H1 (cell line): ENCODE results near the gene MSANTD3. TPM values are rescaled to one million over a fixed set of nuclear protein-coding genes. Genes with fewer than 3 reads are reported as not detected.
A peak's percentile ranks its signal among the peaks of the same experiment; 100 is the strongest.

Experiments used
- CTCF ChIA-PET: fragments of 300-600 bp; sonication (Branson Sonifier 250); formaldehyde crosslinking; loops from one replicate; lab custom pipeline; 2021; ENCODE audit not compliant: partially characterized antibody; lab: Charles Lee
- POLR2A ChIA-PET: fragments of 300-600 bp; sonication (Branson Sonifier 250); formaldehyde crosslinking; loops from one replicate; lab custom pipeline; 2021; ENCODE audit warnings: inconsistent platforms; ENCODE audit not compliant: partially characterized antibody; lab: Charles Lee
- DNase-seq, 2 experiments: peaks; one replicate each; pipeline versions ENCODE4 v3.0.0 to v3.0.0-alpha.2; 2010 to 2022; ENCODE audit warnings: low spot score in 2 of 2, low read depth in 1 of 2, mixed read lengths in 1 of 2
- FAIRE-seq: peaks from 2 replicates; lab custom pipeline; 2011; peaks lifted over from hg19 to GRCh38; lab: Jason Lieb, UNC
- H2AFZ ChIP-seq: 2 replicates; pipeline ENCODE4 v1.8.1; 2012; ENCODE audit warnings: low read length, inconsistent platforms
- H2AK5ac ChIP-seq: 2 replicates; pipeline ENCODE4 v1.6.1; 2013; ENCODE audit warnings: low read depth, low read length
- H2BK120ac ChIP-seq: replicated peaks from 2 replicates; pipeline ENCODE3; 2013; ENCODE audit warnings: low read depth, low read length, inconsistent platforms
- H2BK12ac ChIP-seq: 2 replicates; pipeline ENCODE4 v1.6.1; 2013; ENCODE audit warnings: low read depth, low read length
- H2BK15ac ChIP-seq: 2 replicates; pipeline ENCODE4 v1.6.1; 2013; ENCODE audit warnings: low read length
- H2BK20ac ChIP-seq: 2 replicates; pipeline ENCODE4 v1.6.1; 2013; ENCODE audit warnings: low read length
- H2BK5ac ChIP-seq: 2 replicates; pipeline ENCODE4 v1.6.1; 2013; ENCODE audit warnings: low read depth, low read length
- H3K14ac ChIP-seq: 2 replicates; pipeline ENCODE4 v1.6.1; 2013; ENCODE audit warnings: inconsistent platforms; ENCODE audit not compliant: insufficient read length
- H3K18ac ChIP-seq: 2 replicates; pipeline ENCODE4 v1.6.1; 2013; ENCODE audit warnings: low read length; ENCODE audit errors: extremely low read depth
- H3K23ac ChIP-seq: 2 replicates; pipeline ENCODE4 v1.6.1; 2013; ENCODE audit warnings: inconsistent platforms; ENCODE audit not compliant: insufficient read length
- H3K23me2 ChIP-seq: 2 replicates; pipeline ENCODE4 v1.6.1; 2013; ENCODE audit warnings: low read depth, low read length
- H3K27ac ChIP-seq: 2 replicates; pipeline ENCODE4 v1.6.1; 2011; ENCODE audit warnings: low read depth, low read length, inconsistent platforms
- H3K27me3 ChIP-seq, 4 experiments: replicated peaks in 1 of 4; 1 replicate in 1 of 4; 2 replicates in 3 of 4; pipeline versions ENCODE4 v1.6.1 to v1.8.1; 2011 to 2013; ENCODE audit warnings: low read length in 3 of 4, mild to moderate bottlenecking in 3 of 4, inconsistent platforms in 2 of 4, mixed read lengths in 2 of 4, moderate library complexity in 1 of 4; ENCODE audit not compliant: control insufficient read depth in 3 of 4, insufficient read depth in 3 of 4; ENCODE audit errors: extremely low read depth in 1 of 4
- H3K36me3 ChIP-seq, 4 experiments: 2 replicates each; pipeline versions ENCODE4 v1.6.1 to v1.8.1; 2011 to 2013; ENCODE audit warnings: mild to moderate bottlenecking in 4 of 4, low read length in 3 of 4, moderate library complexity in 2 of 4, control low read depth in 1 of 4, inconsistent platforms in 1 of 4; ENCODE audit not compliant: insufficient read depth in 4 of 4, control insufficient read depth in 2 of 4
- H3K4ac ChIP-seq: replicated peaks from 2 replicates; pipeline ENCODE3; 2013; ENCODE audit warnings: low read length, low read depth, mixed read lengths, inconsistent platforms; ENCODE audit not compliant: insufficient read length
- H3K4me1 ChIP-seq, 4 experiments: replicated peaks in 1 of 4; 1 replicate in 1 of 4; 2 replicates in 3 of 4; pipeline versions ENCODE4 v1.6.1 to v1.8.1; 2011 to 2013; ENCODE audit warnings: low read length in 3 of 4, inconsistent platforms in 2 of 4, mixed read lengths in 1 of 4; ENCODE audit not compliant: insufficient read depth in 4 of 4, control insufficient read depth in 3 of 4
- H3K4me2 ChIP-seq, 2 experiments: 2 replicates each; pipeline versions ENCODE4 v1.6.1 to v1.8.1; 2011 to 2013; ENCODE audit warnings: low read depth in 2 of 2, low read length in 2 of 2, control low read depth in 1 of 2, inconsistent platforms in 1 of 2, mild to moderate bottlenecking in 1 of 2; ENCODE audit not compliant: insufficient read depth in 1 of 2
- H3K4me3 ChIP-seq, 4 experiments: fragments of 200-600, 300-600 bp in 1 of 4; sonication (generic), shearing (Covaris generic), sonication (Bioruptor Twin) in 1 of 4; 2 replicates each; pipeline versions ENCODE4 v1.5.1 to v1.8.1; 2011 to 2016; ENCODE audit warnings: low read length in 4 of 4, low read depth in 3 of 4, control low read depth in 2 of 4, inconsistent platforms in 2 of 4, mild to moderate bottlenecking in 2 of 4, mixed read lengths in 1 of 4, moderate library complexity in 1 of 4; ENCODE audit not compliant: insufficient read depth in 2 of 4; ENCODE audit errors: extremely low read depth in 1 of 4
- H3K56ac ChIP-seq: replicated peaks from 2 replicates; pipeline ENCODE3; 2013; ENCODE audit warnings: low read depth, mild to moderate bottlenecking, mixed read lengths, low read length, inconsistent platforms; ENCODE audit not compliant: insufficient read length
- H3K79me1 ChIP-seq: 2 replicates; pipeline ENCODE4 v1.6.1; 2013; ENCODE audit warnings: low read depth, low read length, control low read depth
- H3K79me2 ChIP-seq, 2 experiments: 2 replicates each; pipeline versions ENCODE4 v1.6.1 to v1.8.1; 2012 to 2013; ENCODE audit warnings: low read length in 2 of 2, mild to moderate bottlenecking in 2 of 2, inconsistent platforms in 1 of 2; ENCODE audit not compliant: insufficient read depth in 2 of 2, control insufficient read depth in 1 of 2
- H3K9ac ChIP-seq, 4 experiments: replicated peaks in 1 of 4; 1 replicate in 1 of 4; 2 replicates in 3 of 4; pipeline versions ENCODE4 v1.6.1 to v1.8.1; 2011 to 2013; ENCODE audit warnings: low read depth in 3 of 4, low read length in 3 of 4, control low read depth in 2 of 4, mild to moderate bottlenecking in 2 of 4, moderate library complexity in 2 of 4, inconsistent platforms in 1 of 4; ENCODE audit errors: extremely low read depth in 1 of 4
- H3K9me3 ChIP-seq, 2 experiments: 2 replicates each; pipeline versions ENCODE4 v1.6.1 to v1.8.1; 2012 to 2013; ENCODE audit warnings: mild to moderate bottlenecking in 2 of 2, moderate library complexity in 2 of 2, control low read depth in 1 of 2, inconsistent platforms in 1 of 2, low read depth in 1 of 2, low read length in 1 of 2, mixed read lengths in 1 of 2; ENCODE audit not compliant: insufficient read depth in 2 of 2
- H4K20me1 ChIP-seq, 2 experiments: replicated peaks in 1 of 2; 2 replicates each; pipeline versions ENCODE3 to v1.8.1; 2011 to 2013; ENCODE audit warnings: inconsistent platforms in 2 of 2, low read length in 2 of 2, mild to moderate bottlenecking in 1 of 2; ENCODE audit not compliant: insufficient read depth in 2 of 2, control insufficient read depth in 1 of 2
- H4K5ac ChIP-seq: 2 replicates; pipeline ENCODE4 v1.6.1; 2013; ENCODE audit warnings: low read length, low read depth, mixed read lengths, inconsistent platforms; ENCODE audit not compliant: insufficient read length
- H4K8ac ChIP-seq: 2 replicates; pipeline ENCODE4 v1.8.0; 2013; ENCODE audit warnings: mild to moderate bottlenecking, moderate library complexity, low read length, inconsistent platforms; ENCODE audit not compliant: insufficient read depth; ENCODE audit errors: extremely low read depth
- H4K91ac ChIP-seq: replicated peaks from 2 replicates; pipeline ENCODE3; 2013; ENCODE audit warnings: low read length, mixed read lengths, inconsistent platforms; ENCODE audit not compliant: insufficient read length
- CHD2 ChIP-seq: IDR thresholded peaks from 2 replicates; pipeline ENCODE4 v1.6.1; 2012; ENCODE audit warnings: low read length, improper control_type of control experiment
- CREB1 ChIP-seq: IDR thresholded peaks from 2 replicates; pipeline ENCODE4 v1.6.1; 2012; ENCODE audit warnings: inconsistent platforms
- GTF2F1 ChIP-seq: IDR thresholded peaks from 2 replicates; pipeline ENCODE4 v1.6.1; 2012; ENCODE audit warnings: low read depth, low read length, improper control_type of control experiment, borderline replicate concordance
- MAX ChIP-seq: IDR thresholded peaks from 2 replicates; pipeline ENCODE4 v1.6.1; 2012; ENCODE audit warnings: inconsistent platforms
- POU5F1 ChIP-seq: IDR thresholded peaks from 2 replicates; pipeline ENCODE4 v1.6.1; 2011; ENCODE audit warnings: low read depth, mild to moderate bottlenecking, low read length, moderate library complexity
- SAP30 ChIP-seq: fragments of 300-600 bp; sonication (generic); IDR thresholded peaks from 2 replicates; pipeline ENCODE4 v1.7.1; 2012; ENCODE audit warnings: low read length, moderate library complexity, mild to moderate bottlenecking, inconsistent platforms; ENCODE audit not compliant: insufficient read depth, insufficient replicate concordance
- SIN3A ChIP-seq, 2 experiments: IDR thresholded peaks in 1 of 2; conservative IDR thresholded peaks in 1 of 2; 2 replicates each; pipeline ENCODE4 v1.6.1; 2011 to 2012; ENCODE audit warnings: low read length in 2 of 2, improper control_type of control experiment in 1 of 2, low read depth in 1 of 2, mild to moderate bottlenecking in 1 of 2
- SIRT6 ChIP-seq: IDR thresholded peaks from one replicate; pipeline ENCODE4 v1.7.1; 2012; ENCODE audit warnings: low read length, inconsistent platforms
- SP4 ChIP-seq: IDR thresholded peaks from 2 replicates; pipeline ENCODE4 v1.6.1; 2012; ENCODE audit warnings: low read length, inconsistent platforms
- SUZ12 ChIP-seq: fragments of 200-600 bp; sonication (generic); IDR thresholded peaks from 2 replicates; pipeline ENCODE4 v1.6.1; 2012; ENCODE audit warnings: mild to moderate bottlenecking, inconsistent platforms, low read length, moderate library complexity, mixed read lengths
- ZNF274 ChIP-seq: IDR thresholded peaks from 2 replicates; pipeline ENCODE4 v1.7.0; 2012; ENCODE audit warnings: low read length, borderline replicate concordance; ENCODE audit errors: extremely low read depth
- WGBS, 2 experiments: shearing (Covaris generic) in 1 of 2; methylation state at CpG; one replicate each; pipeline versions ENCODE4 v1.1.6 to v1.1.7; 2013 to 2015; ENCODE audit warnings: low lambda C conversion rate in 2 of 2, mixed read lengths in 2 of 2, inconsistent platforms in 1 of 2, low coverage in 1 of 2, missing lambda C conversion rate in 1 of 2; ENCODE audit not compliant: insufficient replicate concordance in 2 of 2, insufficient coverage in 1 of 2, insufficient read length in 1 of 2; ENCODE audit errors: extremely low coverage in 1 of 2, missing lambda C conversion rate in 1 of 2; 5-methylcytosine and 5-hydroxymethylcytosine counted together
- polyA plus RNA-seq, 7 experiments: library from polyadenylated mRNA; depleted of rRNA in 3 of 7; stranded (reverse) in 5 of 7; unstranded in 2 of 7; fragments of >200 nt in 5 of 7; fragments of 200-250 nt in 2 of 7; gene quantifications; 1 replicate in 5 of 7; 2 replicates in 1 of 7; 4 replicates in 1 of 7; pipeline versions ENCODE4 v1.2.1 to v1.2.3, GENCODE V29; 2011 to 2013; ENCODE audit warnings: missing spikeins in 2 of 7, mixed read lengths in 2 of 7
- total RNA-seq: library from RNA; stranded (reverse); fragmentation: NEBNext Ultra II Directional; extraction: Animal tissue kit (Norgen Biotek cat#: 25700); gene quantifications from 2 replicates; pipeline ENCODE4 v1.2.1, GENCODE V29; 2021

Gene MSANTD3
- total and polyA plus RNA-seq, 2 of the 8 experiments (the other 6 are each of a cell fraction or from before 2014, with no cell fraction given): 12.0 to 41.3 TPM

GRCh38 chr9:100413839-100414420, 13.0 kb upstream of the MSANTD3 start:
- POLR2A ChIA-PET: interaction anchor here (0.6 to 2.0 kb wide), 5 partner anchors 9 to 61 kb away, joined by 3 to 7 read pairs (median 4); partner anchors contain the start of genes MSANTD3 and TEX10
- no peaks in the 10 kb centered on the region for H3K79me1 ChIP-seq
- H3K4me1 ChIP-seq: peaks cover 0 to 9% (median 2%) of the 10 kb centered on the region in 4 experiments; a peak in 4 of 7 replicates
- no peak overlapping the region for H2BK20ac ChIP-seq
- H3K9ac ChIP-seq: no peak overlapping the region
- 90% methylated on average over 2 of the region's 5 CpGs; no CpG with 5 or more reads in 1 of the 2 experiments for WGBS, 2 experiments
- no peak overlapping the region for H3K23ac ChIP-seq
- no peak overlapping the region for H4K5ac ChIP-seq
- no peak overlapping the region for H4K8ac ChIP-seq
- no peak overlapping the region for H2BK12ac ChIP-seq
- TF ChIP-seq CHD2 (no peak), POU5F1 (no peak), SIRT6 (no peak), CREB1 (no peak), SAP30 (no peak), GTF2F1 (no peak), ZNF274 (no peak), SUZ12 (no peak), SIN3A (conservative IDR thresholded peaks at IDR 0.05 in 1 of 2, IDR thresholded peaks at IDR 0.05 in 1 of 2; ENCODE audit: low read depth in 1 of 2, low read length in 2 of 2) (no peak), MAX (no peak), SP4 (no peak)
- no peak overlapping the region for H3K18ac ChIP-seq
- no peaks in the 10 kb centered on the region for H3K27me3 ChIP-seq
- no peak for FAIRE-seq
- no peak overlapping the region for H2BK5ac ChIP-seq
- no peak overlapping the region for H3K14ac ChIP-seq
- H3K27ac ChIP-seq: no peak overlapping the region
- H3K4me2 ChIP-seq: no peak overlapping the region
- no peak overlapping the region for H4K91ac ChIP-seq
- H2AK5ac ChIP-seq: no peak overlapping the region
- no peak overlapping the region for H3K4ac ChIP-seq
- H3K36me3 ChIP-seq: no peaks in the 10 kb centered on the region
- H3K56ac ChIP-seq: no peak overlapping the region
- no peak overlapping the region; the same call in 1 of the 2 replicates for H2BK15ac ChIP-seq
- no peaks in the 10 kb centered on the region; a peak in 1 of 4 replicates for H3K9me3 ChIP-seq
- CTCF ChIA-PET: interaction anchor here (0.6 to 1.8 kb wide), 2 partner anchors 9 to 951 kb away, joined by 3 to 8 read pairs; no protein-coding TSS in a partner anchor
- no peak overlapping the region for H2AFZ ChIP-seq
- H4K20me1 ChIP-seq: no peaks in the 10 kb centered on the region
- no peaks in the 10 kb centered on the region for H3K79me2 ChIP-seq
- H3K23me2 ChIP-seq: peaks cover 3% of the 10 kb centered on the region; the same call in 1 of the 2 replicates
- H2BK120ac ChIP-seq: no peak overlapping the region
- DNase-seq: peak in 1 of 2 experiments; percentile 8
- H3K4me3 ChIP-seq: no peak overlapping the region
